COLO829 (cell line): ENCODE results near the gene NKAIN4.

ENCODE experiments used
- DNase-seq: peaks from one replicate; pipeline ENCODE4 v3.0.0; 2012; ENCODE audit warnings: low spot score

Gene NKAIN4

DNA sequence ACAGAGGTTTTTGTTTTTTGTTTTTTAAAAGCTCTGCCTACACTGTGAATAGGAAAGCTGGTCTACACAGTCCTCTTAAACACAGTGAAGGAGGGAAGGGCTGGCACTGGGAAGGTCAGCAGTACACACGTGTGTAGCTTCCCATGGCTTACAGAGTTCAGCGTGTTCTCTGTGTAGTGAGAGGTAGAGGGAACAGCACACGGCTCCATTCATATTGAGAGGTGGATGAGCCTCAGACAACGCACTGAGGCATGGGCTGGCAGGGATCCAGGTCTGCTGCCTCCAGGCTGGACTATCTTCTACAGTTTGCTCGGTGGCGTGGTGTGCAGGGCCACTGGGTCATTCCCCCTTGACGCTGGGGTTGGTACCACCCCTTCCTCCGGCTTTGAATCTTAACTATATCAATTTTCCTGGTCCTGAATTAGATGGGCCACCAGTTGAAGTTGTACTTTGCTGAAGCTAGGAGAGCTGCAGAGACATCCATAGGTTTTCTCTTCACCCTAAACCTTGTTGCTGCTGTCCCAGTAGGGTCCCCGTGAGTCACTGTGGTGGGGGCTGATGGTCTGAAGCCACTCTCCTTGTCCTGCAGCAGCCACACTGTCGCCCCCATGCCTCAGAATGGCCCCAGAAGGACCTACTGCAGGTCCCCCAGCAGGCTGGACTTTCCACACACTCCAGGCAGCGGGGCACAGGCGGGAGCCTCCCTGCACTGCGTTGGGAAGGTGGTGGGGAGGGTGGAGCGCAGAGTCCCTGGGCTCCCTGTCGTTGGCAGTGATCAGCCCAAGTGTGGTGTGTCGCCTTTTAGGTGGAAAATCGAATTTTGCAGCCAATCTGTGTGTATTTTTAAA, 20.3 kb upstream of the NKAIN4 start:
- no peak for DNase-seq

DNA sequence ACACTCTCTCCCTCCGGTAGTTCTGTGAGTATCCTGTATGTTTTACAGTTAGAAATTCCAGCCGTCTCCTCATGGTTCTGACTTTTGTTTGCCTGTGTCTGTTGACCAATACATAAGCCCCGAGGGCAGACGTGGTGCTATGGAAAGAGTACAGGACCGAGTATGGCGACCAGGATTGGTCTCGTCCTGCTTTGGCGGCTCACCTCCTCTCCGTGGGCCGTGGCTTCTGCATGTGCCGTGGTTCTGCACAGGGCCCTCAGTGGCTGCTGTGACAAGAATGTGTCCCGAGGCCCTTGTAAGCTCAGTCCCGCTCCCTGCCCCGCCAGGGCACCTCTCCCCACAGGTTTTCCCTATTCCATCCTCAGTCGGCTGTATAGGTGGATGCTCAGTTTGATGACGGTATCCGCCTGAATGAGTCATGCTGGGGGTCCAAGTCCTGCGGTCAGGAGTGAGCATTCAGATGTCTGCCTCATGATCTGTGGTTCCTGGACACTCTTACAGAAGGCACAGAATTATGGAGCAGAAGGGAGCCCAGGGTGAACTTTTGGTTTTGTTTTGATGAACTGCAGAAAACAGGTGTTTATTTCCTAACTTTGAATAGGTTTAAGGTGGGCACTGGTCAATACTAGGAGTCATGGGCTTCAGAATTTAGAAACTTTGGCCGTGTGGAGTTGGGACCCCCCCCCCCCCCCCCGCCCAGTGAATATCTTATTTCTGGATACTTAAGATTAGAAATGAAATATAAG, 19.5 kb upstream of the NKAIN4 start:
- DNase-seq = peak; percentile 63

DNA sequence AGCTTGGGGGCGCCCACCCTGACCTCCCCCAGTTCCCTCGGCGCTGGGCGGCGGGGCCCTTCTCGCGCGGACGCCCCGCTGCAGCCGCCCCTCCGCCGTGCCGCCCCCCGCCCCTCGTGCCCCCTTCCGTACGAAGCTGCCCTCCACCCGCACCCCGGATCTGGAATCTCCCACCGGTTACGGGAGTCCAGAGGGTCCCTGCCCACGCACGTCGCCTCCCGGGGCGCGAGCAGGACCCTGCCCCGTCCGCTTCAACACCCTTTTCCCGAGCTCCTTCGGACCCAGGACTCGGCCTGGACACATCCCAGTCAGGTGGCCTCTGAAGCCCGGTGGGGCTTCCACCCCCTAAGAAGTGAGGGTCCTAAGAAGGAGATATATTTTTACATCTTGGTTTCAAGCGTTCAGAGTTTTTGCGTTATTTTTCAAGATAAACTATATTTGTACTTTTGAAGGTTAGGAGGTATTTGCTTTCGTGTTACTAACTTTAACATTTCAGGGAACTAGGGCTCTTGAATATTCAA, 18.9 kb upstream of the NKAIN4 start:
- no peak for DNase-seq

DNA sequence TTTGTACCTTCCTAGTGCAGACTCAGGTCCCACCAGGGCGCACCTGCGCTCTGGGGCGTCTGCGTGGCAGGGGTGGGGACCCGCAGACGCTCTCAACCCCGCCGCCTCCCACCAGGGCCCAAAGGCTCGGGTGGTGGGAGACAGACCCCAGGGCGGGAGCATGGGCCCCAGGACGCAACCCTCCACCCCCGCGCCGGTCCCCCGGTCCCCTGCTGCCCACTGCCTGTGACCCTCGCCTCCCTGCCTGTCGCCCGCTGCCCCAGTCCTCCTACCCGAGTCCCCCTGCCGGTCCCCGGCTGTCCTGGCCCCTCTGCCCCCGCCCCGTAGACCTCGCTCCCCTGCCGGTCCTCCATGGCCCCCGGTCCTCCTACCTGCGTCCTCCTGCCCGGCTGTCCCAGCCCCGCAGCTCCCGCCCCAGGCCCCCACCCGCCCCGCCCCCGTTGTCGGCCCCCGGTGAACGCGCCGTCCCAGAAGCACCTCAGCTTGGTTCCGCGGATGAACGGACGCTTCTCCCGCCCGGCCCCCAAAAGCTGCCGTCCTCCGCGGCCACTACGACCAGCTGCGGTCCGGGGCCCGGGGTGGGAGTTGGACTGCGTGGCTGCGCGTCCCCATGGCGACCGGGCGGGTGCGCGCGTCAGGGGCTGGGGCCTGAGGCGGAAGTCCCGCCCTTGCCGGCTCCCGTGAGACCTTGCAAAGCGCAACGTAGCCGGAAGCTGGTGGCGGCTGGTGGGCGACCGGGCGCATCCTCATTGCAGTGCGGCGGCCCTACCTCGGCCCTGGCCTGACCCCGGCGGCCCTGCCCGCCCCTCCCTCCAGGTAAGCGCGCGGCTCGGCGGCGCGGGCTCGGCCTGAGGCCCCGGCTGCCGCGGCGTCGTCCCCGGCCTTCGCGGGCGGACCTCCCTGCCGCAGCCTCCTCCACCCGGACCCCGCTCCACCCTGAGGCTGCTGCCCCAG, 18.1 kb upstream of the NKAIN4 start, which contains the start of gene ARFGAP1:
TSS of gene ARFGAP1 (plus strand) at position 709 of the 954 bp plus-strand sequence. CDS start 2,768 bp downstream, outside the sequence.
- peak; percentile 92 for DNase-seq

DNA sequence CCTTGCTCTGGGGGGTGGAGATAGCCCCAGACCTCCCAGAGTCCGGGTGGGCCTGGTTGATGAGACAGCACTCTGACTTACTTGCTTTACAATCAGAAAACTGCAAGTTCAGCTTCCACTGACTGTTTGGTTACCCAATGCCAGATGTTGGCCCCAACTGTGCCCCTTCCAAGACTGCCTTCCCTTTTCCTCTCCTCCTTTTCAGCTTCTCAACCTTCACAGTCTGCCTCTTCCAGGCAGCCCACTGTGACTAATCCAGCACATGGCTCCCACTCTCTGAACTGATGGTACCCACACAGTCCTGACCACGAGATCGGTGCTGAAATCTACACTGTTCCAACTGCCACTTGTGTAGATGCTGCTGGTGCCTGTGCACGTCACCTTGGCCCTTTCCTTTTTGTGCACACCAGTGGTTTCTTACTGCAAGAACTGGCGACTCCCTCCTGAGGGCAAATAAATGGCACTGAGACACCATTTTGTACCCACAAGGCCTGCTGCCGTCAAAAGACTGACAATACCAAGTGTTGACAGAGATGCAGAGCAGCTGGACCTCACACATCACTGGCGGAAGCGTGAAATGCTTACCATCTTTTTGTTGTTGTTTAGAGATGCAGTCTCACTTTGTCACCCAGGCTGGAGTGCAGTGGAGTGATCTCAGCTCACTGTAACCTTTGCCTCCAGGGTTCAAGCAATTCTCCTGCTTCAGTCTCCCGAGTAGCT, 16.5 kb upstream of the NKAIN4 start:
- DNase-seq = no peak

DNA sequence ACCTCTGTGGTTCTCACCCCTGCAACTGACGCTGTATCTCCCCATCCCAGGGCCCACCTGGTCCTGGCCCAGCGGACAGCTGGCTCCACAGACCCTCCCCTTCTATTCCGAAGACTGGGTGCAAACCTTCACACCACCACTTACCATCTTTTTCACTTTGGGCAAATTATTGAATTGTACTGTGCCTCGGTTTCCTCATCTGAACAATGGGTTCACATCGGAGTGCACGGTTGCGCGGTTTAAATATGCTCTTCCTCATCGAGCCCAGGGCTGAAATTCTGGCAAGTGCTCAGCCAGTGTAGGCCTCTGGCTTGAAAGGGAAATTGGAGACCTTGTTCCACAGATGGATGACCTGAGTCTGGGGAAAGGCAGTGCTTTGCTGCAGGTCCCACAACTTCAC, 15.5 kb upstream of the NKAIN4 start:
- DNase-seq = no peak

DNA sequence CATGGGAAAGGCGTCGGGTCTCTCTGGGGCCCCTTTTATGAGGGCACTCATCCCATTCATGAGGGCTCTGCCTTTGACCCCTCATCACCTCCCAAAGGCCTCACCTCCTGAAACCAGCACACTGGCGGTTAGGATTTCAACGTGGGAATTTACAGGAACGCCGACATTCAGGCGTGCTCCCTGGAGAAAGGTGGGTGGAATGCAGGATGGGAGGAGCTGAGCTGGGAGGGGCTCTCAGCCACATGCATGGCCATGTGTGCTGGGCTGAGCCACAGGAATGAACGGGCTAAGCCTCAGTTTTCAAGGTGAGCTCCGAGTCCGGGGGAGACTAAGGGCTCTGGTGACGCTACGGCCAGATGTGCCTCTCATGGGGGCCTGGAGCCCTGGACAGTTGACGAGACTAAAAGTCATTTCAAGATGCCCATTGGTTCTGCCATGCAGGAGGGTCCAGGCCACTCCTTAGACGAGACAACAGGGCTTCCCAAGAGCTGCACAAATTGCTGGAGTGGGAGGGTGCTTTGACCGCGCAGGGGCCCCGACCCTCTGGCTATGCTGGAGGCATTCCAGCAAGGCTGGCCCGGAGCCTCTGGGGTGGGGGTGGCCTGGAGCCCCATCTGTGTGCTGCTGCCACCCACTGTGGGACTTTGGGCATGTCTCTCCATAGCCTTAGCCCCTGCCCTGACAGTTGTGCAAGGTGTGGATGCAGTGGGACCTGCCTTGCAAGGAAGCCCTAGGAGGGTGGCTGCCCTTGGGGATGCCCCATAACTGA, 14.6 kb upstream of the NKAIN4 start:
- DNase-seq = no peak

- DNase-seq = no peak
Observed at GRCh38 chr20:63268256-63268655, 14.0 kb upstream of the NKAIN4 start.

GRCh38 chr20:63267691-63268090, 13.4 kb upstream of the NKAIN4 start:
- no peak for DNase-seq

DNA sequence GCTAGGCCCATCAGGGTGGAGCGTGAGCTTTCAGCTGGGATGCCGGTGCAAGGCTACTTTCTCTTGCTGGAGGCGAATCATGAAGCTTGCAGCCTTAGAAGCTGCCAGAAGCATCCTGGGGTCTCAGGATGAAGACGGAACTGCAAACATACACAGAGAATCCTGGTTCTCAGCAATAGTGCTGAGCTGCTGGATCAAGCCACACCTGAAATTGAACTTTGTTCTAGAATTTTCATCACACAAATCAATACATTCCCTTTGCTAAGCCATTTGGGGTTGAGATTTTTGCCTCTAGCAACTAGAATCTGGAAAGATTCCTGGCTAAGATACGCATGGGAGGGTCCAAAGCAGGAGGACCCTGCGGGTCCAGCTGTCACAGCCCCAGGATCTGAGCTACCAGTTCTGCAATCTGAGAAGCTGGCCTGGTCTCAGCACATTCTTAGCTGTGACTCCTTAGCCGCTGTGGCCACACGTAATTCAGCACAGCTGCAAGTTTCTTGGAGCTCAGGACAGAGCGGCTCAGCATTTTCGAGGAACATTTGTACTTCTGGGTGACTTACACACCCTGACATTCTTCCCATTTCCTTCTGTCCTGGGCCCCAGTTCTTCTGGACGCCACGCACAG, 11.7 kb upstream of the NKAIN4 start:
- DNase-seq = no peak

DNA sequence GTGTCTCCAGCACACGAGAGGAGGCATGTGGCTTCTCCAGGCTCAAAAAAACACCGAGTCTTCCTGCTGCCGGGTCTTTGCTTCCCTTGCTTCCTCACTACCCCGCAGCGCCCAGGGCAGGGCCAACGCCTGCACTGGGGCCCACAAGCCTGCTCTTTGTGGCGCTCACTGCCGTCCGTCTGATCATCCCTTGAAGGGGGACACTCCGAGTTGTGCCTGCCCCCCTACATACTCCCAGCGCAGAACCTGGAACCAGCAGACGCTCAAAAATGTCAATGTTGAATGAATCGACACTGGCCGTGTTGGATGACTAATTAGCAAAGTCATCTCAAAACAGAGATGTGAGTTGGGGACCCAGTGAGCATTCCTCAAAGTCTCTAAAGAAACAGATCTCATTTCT, 10.3 kb upstream of the NKAIN4 start:
- no peak for DNase-seq

- DNase-seq = no peak
Observed at GRCh38 chr20:63264000-63264399, 9.7 kb upstream of the NKAIN4 start.

DNA sequence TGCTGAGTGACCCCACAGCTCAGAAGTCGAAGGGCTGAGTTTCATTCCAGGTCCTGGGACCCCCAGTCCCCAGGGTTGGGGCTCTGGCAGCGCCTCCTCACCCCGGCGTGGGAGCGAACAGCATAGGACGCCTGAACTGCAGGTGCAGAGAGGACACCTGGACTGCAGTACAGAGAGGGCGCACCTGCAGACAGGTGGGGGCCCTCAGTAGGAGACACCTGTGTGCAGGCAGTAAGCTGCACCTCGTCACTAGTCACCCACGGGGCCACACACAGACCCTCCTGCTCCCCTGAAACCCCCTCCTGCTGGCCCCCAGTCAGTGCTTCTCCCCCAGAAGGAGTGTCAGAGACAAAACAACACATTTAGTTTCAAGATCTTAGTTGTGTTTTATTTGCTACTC, 8.6 kb upstream of the NKAIN4 start:
- DNase-seq = no peak

DNA sequence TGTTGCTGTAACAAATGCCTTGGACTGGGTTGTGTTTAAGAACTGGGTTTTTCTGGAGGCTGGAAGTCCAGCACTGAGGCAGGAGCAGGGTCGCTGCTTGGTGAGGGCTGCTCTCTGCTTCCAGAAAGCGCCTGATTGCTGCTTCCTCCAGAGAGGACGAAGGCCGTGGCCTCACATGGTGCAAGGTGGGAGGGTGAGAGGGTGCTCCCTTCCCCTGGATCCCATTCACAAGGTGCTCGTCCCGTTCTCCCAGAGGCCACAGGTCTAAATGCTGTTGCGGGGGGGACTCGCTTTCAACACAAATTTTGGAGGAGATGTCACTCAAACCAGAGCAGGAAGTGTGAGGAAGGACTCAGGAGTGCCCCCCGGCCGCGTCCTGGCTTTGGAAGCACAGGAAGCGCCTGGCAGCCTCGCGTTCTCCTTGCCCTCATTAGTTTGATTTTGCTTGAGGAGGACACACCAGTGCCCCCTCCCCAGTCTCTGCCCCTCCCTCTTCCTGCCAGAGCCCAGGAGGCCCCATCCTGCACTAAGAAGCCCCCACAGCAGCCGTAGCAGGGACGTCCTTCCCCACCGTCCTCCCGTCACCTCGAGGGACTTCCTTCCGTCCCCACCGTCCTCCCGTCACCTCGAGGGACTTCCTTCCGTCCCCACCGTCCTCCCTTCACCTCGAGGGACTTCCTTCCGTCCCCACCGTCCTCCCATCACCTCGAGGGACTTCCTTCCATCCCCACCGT, 7.7 kb upstream of the NKAIN4 start:
- DNase-seq = no peak

DNA sequence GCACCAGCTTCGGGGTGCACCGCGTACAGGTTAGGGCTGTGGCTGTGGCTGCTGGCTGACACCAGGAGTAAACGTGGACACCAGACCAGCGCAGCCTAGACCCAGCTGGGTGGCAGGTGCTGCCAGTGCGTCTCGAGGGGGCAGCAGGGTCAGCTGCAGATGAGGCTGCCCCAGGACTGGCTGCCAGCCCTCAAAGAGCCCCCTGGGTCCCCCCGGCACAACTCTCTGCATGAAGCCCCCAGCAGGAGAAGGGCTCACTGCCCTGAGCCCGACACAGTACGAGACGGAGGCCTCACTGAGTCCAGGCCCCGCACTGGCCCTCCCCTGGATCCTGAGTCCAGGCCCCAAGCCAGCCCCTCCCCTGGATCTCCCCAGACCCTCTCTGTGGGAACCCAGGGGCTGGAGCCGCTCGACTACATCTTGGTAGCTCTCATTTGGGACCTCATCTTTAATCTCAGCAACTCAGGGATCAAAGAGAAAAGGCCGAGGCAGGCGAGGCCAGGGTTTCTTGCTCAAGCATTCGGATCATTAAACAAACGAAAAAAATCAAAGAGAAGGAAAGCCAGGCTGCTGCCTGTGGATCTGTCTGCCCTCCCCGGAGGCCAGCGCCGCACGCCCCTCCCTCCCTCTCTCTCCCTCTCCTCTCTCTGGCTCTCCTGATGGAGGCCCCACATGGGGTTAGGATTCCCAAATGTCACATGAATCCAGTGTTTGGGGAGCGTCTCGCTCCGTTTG, 7.0 kb upstream of the NKAIN4 start:
- no peak for DNase-seq

GRCh38 chr20:63260521-63260920, 6.3 kb upstream of the NKAIN4 start:
- no peak for DNase-seq

DNA sequence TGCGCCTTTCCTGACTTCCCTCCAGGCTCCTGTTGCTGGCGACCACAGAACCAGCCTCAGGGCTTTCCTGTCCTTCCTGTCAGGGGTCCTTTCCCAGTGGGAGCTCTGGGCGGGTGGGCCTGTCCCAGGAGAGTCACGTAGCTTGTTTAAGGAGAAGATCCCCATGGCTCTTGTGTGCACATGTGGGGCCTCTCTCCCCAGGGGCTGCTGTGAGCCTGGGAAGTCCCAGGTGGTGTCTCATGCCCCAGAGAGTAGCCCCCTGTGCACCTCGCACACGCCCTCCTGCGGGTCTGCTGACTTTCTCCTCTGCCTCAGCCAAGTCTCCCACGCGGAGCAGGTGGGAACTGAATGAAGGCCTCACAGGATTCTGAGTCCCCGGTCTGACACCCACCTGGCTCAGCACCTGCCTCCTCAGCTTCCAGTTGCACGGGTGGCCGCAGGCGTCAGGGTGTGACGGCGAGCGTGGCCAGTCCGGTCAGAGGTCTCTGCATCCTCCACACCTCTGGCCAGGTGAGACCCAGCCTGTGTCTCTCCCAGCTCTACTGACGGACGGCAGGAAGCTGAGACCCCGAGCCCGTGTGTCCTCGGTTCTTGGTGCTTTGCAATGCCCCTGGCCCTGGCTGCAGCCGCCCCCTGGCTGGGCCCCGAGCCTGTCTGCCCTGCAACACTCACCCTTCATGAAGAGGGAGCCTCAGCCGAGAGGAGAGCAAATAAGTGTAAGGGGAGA, 5.6 kb upstream of the NKAIN4 start:
- DNase-seq = no peak

DNA sequence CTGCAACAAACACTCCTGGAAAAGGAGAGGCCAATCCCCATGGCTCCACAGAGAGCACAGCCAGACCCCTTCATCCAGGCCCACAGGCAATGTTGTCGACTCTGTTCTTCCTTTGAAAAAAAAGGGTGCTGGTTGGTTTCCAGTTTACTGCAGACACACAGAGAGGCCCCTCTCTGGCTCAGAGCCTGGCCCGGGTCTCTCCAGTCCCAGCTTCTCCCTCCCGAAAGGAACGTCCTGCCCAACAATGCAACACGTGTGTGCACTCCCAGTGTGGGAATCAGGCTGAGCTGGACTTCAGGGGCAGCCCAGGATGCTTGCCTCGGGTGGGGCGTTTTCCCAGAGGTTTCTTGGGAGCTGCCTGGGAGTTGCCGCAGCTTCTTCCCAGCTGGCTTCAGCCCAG, 4.5 kb upstream of the NKAIN4 start:
- no peak for DNase-seq
